Stimulated activated memory B cell treated with anti-CD40 and anti-IgM and Interleukin-4, amounts not matched to agents 10 μg/mL and 1 μg/mL and 100 μg/mL, for 72 hours (primary cell): ENCODE data around the gene DPEP3.
"Not testable (repeated sequence)": the region's sequence is repeated elsewhere in the genome, so short reads cannot be mapped to it uniquely, and the experiment has no call there.

ENCODE experiments used
- ATAC-seq: fragments of 150-1000 bp; cut with Tn5 transposase; 2 replicates; pipeline ENCODE4 v1.10.0; 2021
- H3K27ac Mint-ChIP-seq: one replicate; pipeline ENCODE4 v1.8.0; 2022; ENCODE audit warnings: mild to moderate bottlenecking, mixed read lengths
- H3K27me3 Mint-ChIP-seq: one replicate; pipeline ENCODE4 v1.8.0; 2022; ENCODE audit warnings: mixed read lengths
- H3K36me3 Mint-ChIP-seq: one replicate; pipeline ENCODE4 v1.8.0; 2022; ENCODE audit warnings: mixed read lengths
- H3K4me1 Mint-ChIP-seq: one replicate; pipeline ENCODE4 v1.8.0; 2022; ENCODE audit warnings: mixed read lengths
- H3K4me3 Mint-ChIP-seq: one replicate; pipeline ENCODE4 v1.8.0; 2022; ENCODE audit warnings: mild to moderate bottlenecking, moderate library complexity, mixed read lengths
- H3K9me3 Mint-ChIP-seq: one replicate; pipeline ENCODE4 v1.8.0; 2022; ENCODE audit warnings: mixed read lengths

The DPEP3 gene

GRCh38 chr16:67946128-67946569 lies 34.1 kb downstream of the DPEP3 start:
- Mint-ChIP-seq H3K27me3 (no peaks in the 10 kb centered on the region), H3K4me1 (peaks cover 12% of the 10 kb centered on the region), H3K9me3 (no peaks in the 10 kb centered on the region), H3K27ac (no peak overlapping the region), H3K36me3 (peaks cover 30% of the 10 kb centered on the region), H3K4me3 (no peak overlapping the region)
- no peak for ATAC-seq

- H3K4me3 Mint-ChIP-seq, result no peak overlapping the region
- no peaks in the 10 kb centered on the region for H3K27me3 Mint-ChIP-seq
- H3K4me1 Mint-ChIP-seq, result peaks cover 13% of the 10 kb centered on the region
- ATAC-seq, result no peak
- H3K27ac Mint-ChIP-seq, result no peak overlapping the region
- no peaks in the 10 kb centered on the region for H3K9me3 Mint-ChIP-seq
- peaks cover 26% of the 10 kb centered on the region for H3K36me3 Mint-ChIP-seq
Measured at GRCh38 chr16:67945392-67945933, 34.8 kb downstream of the DPEP3 start.

- no peak overlapping the region for H3K27ac Mint-ChIP-seq
- H3K4me3 Mint-ChIP-seq, result no peak overlapping the region
- no peak for ATAC-seq
- peaks cover 20% of the 10 kb centered on the region for H3K4me1 Mint-ChIP-seq
- no peaks in the 10 kb centered on the region for H3K9me3 Mint-ChIP-seq
- H3K36me3 Mint-ChIP-seq, result peaks cover 24% of the 10 kb centered on the region
- no peaks in the 10 kb centered on the region for H3K27me3 Mint-ChIP-seq
Measured at GRCh38 chr16:67944690-67945391, 35.5 kb downstream of the DPEP3 start.

- H3K9me3 Mint-ChIP-seq, result no peaks in the 10 kb centered on the region
- H3K4me3 Mint-ChIP-seq, result no peak within 1 kb of the TSS
- no peak for ATAC-seq
- no peak within 1 kb of the TSS for H3K27ac Mint-ChIP-seq
- no peaks in the 10 kb centered on the region for H3K27me3 Mint-ChIP-seq
- H3K36me3 Mint-ChIP-seq, result peaks cover 32% of the 10 kb centered on the region
- peaks cover 27% of the 10 kb centered on the region for H3K4me1 Mint-ChIP-seq
Measured at GRCh38 chr16:67943619-67944504, 36.4 kb downstream of the DPEP3 start, which contains the start of gene LCAT. Gene LCAT, minus strand, starts transcription at chr16:67944120. Its CDS starts 19 bp downstream, at chr16:67944101.

- Mint-ChIP-seq H3K27me3 (no peaks in the 10 kb centered on the region), H3K4me3 (no peak overlapping the region), H3K9me3 (no peaks in the 10 kb centered on the region), H3K4me1 (peaks cover 27% of the 10 kb centered on the region), H3K27ac (no peak overlapping the region), H3K36me3 (peaks cover 32% of the 10 kb centered on the region)
- no peak for ATAC-seq
Measured at GRCh38 chr16:67943256-67943618, 37.1 kb downstream of the DPEP3 start.

DNA sequence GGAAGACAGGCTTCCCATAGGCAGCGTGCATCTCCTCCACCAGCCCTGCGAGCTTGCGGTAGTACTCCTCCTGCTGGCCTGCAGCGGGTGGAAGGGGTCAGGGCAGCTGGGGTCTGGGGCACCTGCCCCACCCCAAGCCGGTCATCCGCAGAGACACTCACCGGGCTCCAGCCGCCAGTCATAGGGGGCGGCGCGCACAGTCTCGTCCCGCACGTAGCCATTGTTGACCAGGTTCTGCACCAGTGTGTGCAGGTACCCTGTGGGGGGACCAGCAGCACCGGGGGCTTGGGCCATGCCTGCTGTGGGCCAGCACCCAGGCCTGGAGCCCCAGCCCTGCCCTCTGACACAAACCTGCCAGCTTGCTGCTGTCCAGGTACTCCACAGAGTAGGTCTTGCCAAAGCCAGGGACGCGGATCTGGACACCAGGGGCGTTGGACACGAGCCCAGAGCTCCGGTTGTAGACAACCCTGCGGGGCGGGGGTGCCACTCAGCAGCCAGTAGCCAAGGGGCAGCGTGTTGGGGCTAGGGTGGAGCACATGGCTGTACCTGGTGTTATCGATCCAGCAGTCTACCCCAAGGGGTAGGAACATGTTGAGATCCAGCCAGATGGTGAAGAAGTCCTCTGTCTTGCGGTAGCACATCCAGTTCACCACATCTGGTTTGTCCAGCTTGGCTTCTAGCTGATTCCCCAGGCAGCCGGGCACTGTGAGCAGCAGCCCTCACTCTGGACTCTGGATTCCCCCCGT lies 37.6 kb downstream of the DPEP3 start:
- Mint-ChIP-seq H3K9me3 (no peaks in the 10 kb centered on the region), H3K4me1 (peaks cover 31% of the 10 kb centered on the region), H3K27ac (no peak overlapping the region), H3K36me3 (peaks cover 32% of the 10 kb centered on the region), H3K4me3 (no peak overlapping the region), H3K27me3 (no peaks in the 10 kb centered on the region)
- ATAC-seq, result no peak

- H3K9me3 Mint-ChIP-seq, result no peaks in the 10 kb centered on the region
- H3K27me3 Mint-ChIP-seq, result no peaks in the 10 kb centered on the region
- H3K4me1 Mint-ChIP-seq, result peaks cover 37% of the 10 kb centered on the region
- H3K36me3 Mint-ChIP-seq, result peaks cover 32% of the 10 kb centered on the region
- ATAC-seq, result peak; percentile 54
- H3K27ac Mint-ChIP-seq, result no peak overlapping the region
- no peak overlapping the region for H3K4me3 Mint-ChIP-seq
Measured at GRCh38 chr16:67942200-67942509, 38.1 kb downstream of the DPEP3 start.

DNA sequence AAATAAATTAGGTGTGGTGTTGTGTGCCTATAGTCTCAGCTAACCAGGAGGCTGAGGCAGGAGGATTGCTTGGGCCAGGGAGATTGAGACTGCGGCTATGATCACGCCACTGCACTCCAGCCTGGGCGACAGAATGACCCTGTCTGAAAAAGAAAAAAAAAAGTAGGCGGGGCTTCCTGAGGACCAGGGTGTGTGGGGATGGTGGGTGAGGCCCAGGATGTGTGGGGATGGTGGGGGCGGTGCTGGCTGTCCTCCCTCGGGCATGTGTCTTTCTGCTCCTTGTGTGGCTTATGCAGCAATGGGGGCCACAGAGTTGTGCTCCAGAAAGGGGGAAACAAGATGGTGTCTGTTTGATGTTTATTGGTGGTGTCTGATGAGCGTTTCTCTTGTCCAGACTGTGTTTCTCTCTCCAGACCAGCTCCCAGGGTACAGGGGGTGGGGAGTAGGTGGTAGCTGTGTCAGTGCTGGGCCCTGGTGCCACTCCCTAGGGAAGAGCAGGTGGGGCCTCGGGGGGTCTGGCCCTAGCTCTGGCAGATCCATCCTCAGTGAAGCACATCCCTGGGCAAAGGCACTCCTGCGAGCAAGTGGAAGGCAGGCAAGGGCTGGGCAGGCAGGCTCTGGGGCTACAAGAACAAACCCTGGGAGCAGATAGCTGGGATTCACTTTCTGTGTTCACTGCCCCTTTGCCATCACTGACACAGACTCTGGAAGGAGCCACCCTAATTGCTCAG lies 38.7 kb downstream of the DPEP3 start:
- Mint-ChIP-seq H3K4me3 (no peak overlapping the region), H3K36me3 (peaks cover 31% of the 10 kb centered on the region), H3K27me3 (no peaks in the 10 kb centered on the region), H3K4me1 (peaks cover 42% of the 10 kb centered on the region), H3K9me3 (no peaks in the 10 kb centered on the region), H3K27ac (no peak overlapping the region)
- no peak for ATAC-seq

- Mint-ChIP-seq H3K27me3 (no peaks in the 10 kb centered on the region), H3K4me3 (no peak overlapping the region), H3K4me1 (peaks cover 44% of the 10 kb centered on the region), H3K27ac (peak overlapping the region; percentile 78), H3K36me3 (peaks cover 29% of the 10 kb centered on the region), H3K9me3 (no peaks in the 10 kb centered on the region)
- ATAC-seq, result no peak
Measured at GRCh38 chr16:67940446-67941089, 39.7 kb downstream of the DPEP3 start.

DNA sequence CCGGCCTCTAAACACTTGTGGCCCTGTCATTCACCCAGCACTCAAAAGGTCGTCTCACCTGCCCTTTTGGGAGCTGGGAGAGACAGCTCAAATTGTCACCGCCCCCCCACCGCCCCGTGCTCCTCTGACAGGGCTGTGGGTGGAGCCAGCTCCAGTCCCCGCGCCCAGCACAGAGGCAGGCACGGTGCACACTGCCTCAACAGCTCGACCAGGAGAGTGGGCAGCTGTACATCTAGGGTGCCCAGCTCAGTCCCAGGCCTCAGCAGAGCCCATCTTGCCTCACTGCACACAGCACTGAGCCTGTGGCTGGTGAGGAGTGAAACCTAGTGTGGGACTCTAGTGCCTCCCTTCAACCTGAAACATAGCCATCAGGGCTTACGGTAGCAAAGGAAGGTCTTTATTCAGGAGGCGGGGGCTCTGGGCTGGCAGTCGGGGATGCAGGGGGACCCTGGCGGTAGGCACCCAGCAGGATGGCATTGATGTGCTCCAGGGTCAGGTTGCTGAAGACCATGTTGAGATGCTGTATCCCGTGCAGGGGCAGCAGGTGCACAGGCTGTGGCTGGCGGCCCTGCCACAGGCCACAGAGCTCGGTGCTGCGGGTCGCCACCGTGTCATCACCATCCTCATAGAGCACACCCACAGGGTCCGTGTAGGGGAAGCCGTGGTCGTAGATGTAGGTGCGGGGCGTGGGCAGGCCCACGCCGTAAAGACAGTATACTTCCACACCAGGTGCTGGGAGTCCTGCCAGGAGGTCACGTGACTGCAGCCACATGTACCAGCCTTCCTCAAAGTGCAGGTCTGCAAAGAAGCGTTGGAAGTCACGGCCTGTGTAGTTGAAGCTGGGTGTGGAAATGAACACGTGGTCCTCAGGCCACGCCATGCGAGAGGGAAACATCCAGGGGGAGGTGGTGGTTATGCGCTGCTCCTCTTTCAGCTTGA lies 40.5 kb downstream of the DPEP3 start:
- Mint-ChIP-seq H3K9me3 (no peaks in the 10 kb centered on the region), H3K27ac (peak overlapping the region; percentile 78), H3K36me3 (peaks cover 37% of the 10 kb centered on the region), H3K4me1 (peaks cover 52% of the 10 kb centered on the region), H3K4me3 (peak overlapping the region; percentile 7), H3K27me3 (no peaks in the 10 kb centered on the region)
- ATAC-seq, result no peak

DNA sequence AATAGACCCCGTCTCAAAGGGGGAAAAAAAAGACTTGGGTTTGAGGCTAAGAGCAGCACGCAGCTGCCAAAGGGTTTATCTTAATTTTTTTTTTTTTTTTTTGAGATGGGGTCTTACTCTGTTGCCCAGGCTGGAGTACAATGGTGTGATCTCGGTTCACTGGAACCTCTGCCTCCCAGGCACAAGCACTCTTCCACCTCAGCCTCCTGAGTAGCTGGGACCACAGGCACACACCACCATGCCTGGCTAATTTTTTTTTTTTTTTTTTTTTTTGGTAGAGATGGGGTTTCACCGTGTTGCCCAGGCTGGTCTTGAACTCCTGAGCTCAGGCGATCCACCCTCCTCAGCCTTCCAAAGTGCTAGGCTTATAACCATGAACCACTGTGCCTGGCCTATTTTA lies 42.6 kb downstream of the DPEP3 start:
- ATAC-seq, H3K27me3 Mint-ChIP-seq, H3K9me3 Mint-ChIP-seq: not testable (repeated sequence)
- Mint-ChIP-seq H3K4me3 (peak overlapping the region; percentile 100), H3K27ac (peak overlapping the region; percentile 99), H3K4me1 (peaks cover 65% of the 10 kb centered on the region), H3K36me3 (peaks cover 51% of the 10 kb centered on the region)

DNA sequence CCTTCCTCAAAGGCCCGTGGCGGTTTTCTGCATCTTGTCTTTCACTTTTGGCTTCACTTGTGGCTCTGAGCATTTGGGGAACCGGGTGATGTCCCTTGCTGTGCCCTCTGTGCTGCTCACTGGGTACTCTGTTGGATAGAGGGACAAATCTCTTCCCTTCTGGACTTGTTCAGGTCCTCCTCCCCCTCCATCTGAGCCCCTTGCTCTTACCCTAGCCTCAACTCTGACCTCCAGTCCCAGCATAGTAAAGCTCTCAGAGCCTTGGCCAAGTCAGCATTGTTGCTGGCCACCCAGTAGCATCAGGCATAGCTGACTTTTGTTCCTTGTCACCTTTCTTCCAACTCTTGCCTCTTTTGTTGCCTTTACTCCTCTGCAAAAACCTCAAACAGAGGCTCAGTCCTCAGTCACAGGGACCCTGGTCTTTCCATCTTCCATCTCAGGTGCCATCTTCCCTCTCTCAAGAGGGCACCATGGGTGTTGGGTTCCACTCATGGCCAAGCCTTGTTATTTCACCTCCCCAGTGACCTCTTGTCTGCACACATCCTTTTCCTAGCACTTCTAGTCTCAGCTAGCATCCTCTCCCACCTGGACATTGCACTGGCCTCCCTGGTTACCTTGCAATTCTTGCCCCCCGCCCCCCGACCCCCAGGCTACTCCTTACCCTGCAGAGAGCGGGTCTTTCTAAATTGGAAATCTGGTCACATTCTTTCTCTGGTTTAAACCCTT lies 43.3 kb downstream of the DPEP3 start:
- Mint-ChIP-seq H3K27ac (peak overlapping the region; percentile 99), H3K4me1 (peaks cover 61% of the 10 kb centered on the region), H3K4me3 (peak overlapping the region; percentile 100), H3K27me3 (no peaks in the 10 kb centered on the region), H3K36me3 (peaks cover 53% of the 10 kb centered on the region), H3K9me3 (no peaks in the 10 kb centered on the region)
- ATAC-seq, result peak; percentile 80
